Measurements from ENCODE around the gene ADIG. TPM values are rescaled to one million over a fixed set of nuclear protein-coding genes. Genes with fewer than 3 reads are reported as not detected.

Gene ADIG
- total and polyA plus RNA-seq, 2 of the 13 experiments (the other 11 are each of a cell fraction or from before 2014, with no cell fraction given) = 0.15 TPM; not detected in 1

GRCh38 chr20:38601216-38602184, 20.5 kb downstream of the ADIG start, which contains the start of gene ARHGAP40 (continued):
- TF ChIP-seq MYC (CRISPR knock-in tag; IDR thresholded peaks at IDR 0.05; ENCODE audit: borderline replicate concordance) (no peak; the same call in 1 of the 2 replicates), ZFP41 (CRISPR knock-in tag; IDR thresholded peaks at IDR 0.05; ENCODE audit: borderline replicate concordance) (0 out of 2 replicates have a peak, but pooled peaks have one; percentile 86), ZNF281 (CRISPR knock-in tag; IDR thresholded peaks at IDR 0.05; ENCODE audit: borderline replicate concordance) (no peak), RAD21 (CRISPR knock-in tag; IDR thresholded peaks at IDR 0.05) (0 out of 2 replicates have a peak, but pooled peaks have one; percentile 42), HIC2 (CRISPR knock-in tag; IDR thresholded peaks at IDR 0.05; ENCODE audit: low read depth) (0 out of 2 replicates have a peak, but pooled peaks have one; percentile 31), SPEN (CRISPR knock-in tag; IDR thresholded peaks at IDR 0.05; ENCODE audit: low read depth) (peak; percentile 59; the same call in 1 of the 2 replicates), SKI (IDR thresholded peaks at IDR 0.05; ENCODE audit: partially characterized antibody) (no peak), NFIB (CRISPR knock-in tag; IDR thresholded peaks at IDR 0.05; ENCODE audit: borderline replicate concordance) (no peak), FLYWCH1 (CRISPR knock-in tag; IDR thresholded peaks at IDR 0.05) (no peak), ZSCAN30 (CRISPR knock-in tag; IDR thresholded peaks at IDR 0.05) (no peak), THAP11 (CRISPR knock-in tag; IDR thresholded peaks at IDR 0.05) (no peak), CREBL2 (CRISPR knock-in tag; IDR thresholded peaks at IDR 0.05; ENCODE audit: borderline replicate concordance) (no peak), ZNF605 (CRISPR knock-in tag; IDR thresholded peaks at IDR 0.05) (peak; percentile 36; the same call in 1 of the 2 replicates), FOXO4 (CRISPR knock-in tag; conservative IDR thresholded peaks at IDR 0.05) (no peak), ZNF292 (CRISPR knock-in tag; IDR thresholded peaks at IDR 0.05; ENCODE audit: borderline replicate concordance, low read depth) (peak; percentile 55; the same call in 1 of the 2 replicates), MEIS1 (CRISPR knock-in tag; IDR thresholded peaks at IDR 0.05; ENCODE audit: borderline replicate concordance) (0 out of 2 replicates have a peak, but pooled peaks have one; percentile 28), SRY (CRISPR knock-in tag; IDR thresholded peaks at IDR 0.05) (peak; percentile 77; the same call in 1 of the 2 replicates), HNRNPLL (IDR thresholded peaks at IDR 0.05; ENCODE audit: low read depth, low read length, poor library complexity, severe bottlenecking) (peak; percentile 35), PAX8 (CRISPR knock-in tag; IDR thresholded peaks at IDR 0.05; ENCODE audit: borderline replicate concordance) (no peak), ZNF263 (CRISPR knock-in tag; IDR thresholded peaks at IDR 0.05) (0 out of 2 replicates have a peak, but pooled peaks have one; percentile 36), ADNP (CRISPR knock-in tag; IDR thresholded peaks at IDR 0.05) (peak; percentile 33; the same call in 1 of the 2 replicates), KDM3A (CRISPR knock-in tag; IDR thresholded peaks at IDR 0.05; ENCODE audit: low read depth) (peak; percentile 43; the same call in 1 of the 2 replicates)

Measured in HepG2 (cell line).